Fibroblast of lung (primary cell): Measurements from ENCODE around the gene SIDT2. TPM values are rescaled to one million over a fixed set of nuclear protein-coding genes. Genes with fewer than 3 reads are reported as not detected.
A peak's percentile ranks its signal among the peaks of the same experiment; 100 is the strongest.

Experiments used
- DNase-seq, 2 donors: peaks; one replicate each; pipeline versions ENCODE4 v3.0.0 to v3.0.0-alpha.2; 2010; ENCODE audit warnings: low read depth in 2 of 2
- H2AFZ ChIP-seq: 2 replicates; pipeline ENCODE4 v1.5.1; 2012; ENCODE audit warnings: low read length, control low read depth, inconsistent platforms
- H3K27ac ChIP-seq: 2 replicates; pipeline ENCODE4 v1.5.1; 2011; ENCODE audit warnings: low read length, control low read depth; ENCODE audit not compliant: insufficient read depth
- H3K27me3 ChIP-seq: 2 replicates; pipeline ENCODE4 v1.5.1; 2011; ENCODE audit warnings: mild to moderate bottlenecking, low read length; ENCODE audit not compliant: control insufficient read depth, insufficient read depth
- H3K36me3 ChIP-seq: 2 replicates; pipeline ENCODE4 v1.5.1; 2011; ENCODE audit warnings: low read length; ENCODE audit not compliant: control insufficient read depth, insufficient read depth
- H3K4me1 ChIP-seq: 2 replicates; pipeline ENCODE4 v1.5.1; 2011; ENCODE audit warnings: low read length; ENCODE audit not compliant: control insufficient read depth, insufficient read depth; ENCODE audit errors: extremely low read depth
- H3K4me2 ChIP-seq: 2 replicates; pipeline ENCODE4 v1.5.1; 2011; ENCODE audit warnings: low read length, control low read depth; ENCODE audit not compliant: insufficient read depth; ENCODE audit errors: extremely low read depth
- H3K4me3 ChIP-seq, 4 experiments: fragments of 200-600 bp in 1 of 4; sonication (generic) in 1 of 4; replicated peaks in 1 of 4; 2 replicates each; pipeline ENCODE4 v1.5.1; 2011 to 2016; ENCODE audit warnings: low read length in 4 of 4, low read depth in 3 of 4, mild to moderate bottlenecking in 3 of 4, control low read depth in 2 of 4, inconsistent platforms in 1 of 4, mixed read lengths in 1 of 4; ENCODE audit not compliant: insufficient read depth in 1 of 4; ENCODE audit errors: control extremely low read depth in 1 of 4
- H3K79me2 ChIP-seq: 2 replicates; pipeline ENCODE4 v1.5.1; 2012; ENCODE audit warnings: mild to moderate bottlenecking, low read length, inconsistent platforms; ENCODE audit not compliant: control insufficient read depth, insufficient read depth
- H3K9ac ChIP-seq: 2 replicates; pipeline ENCODE4 v1.5.1; 2011; ENCODE audit warnings: mild to moderate bottlenecking, low read length, control low read depth; ENCODE audit not compliant: insufficient read depth
- H3K9me3 ChIP-seq: 2 replicates; pipeline ENCODE4 v1.5.1; 2012; ENCODE audit warnings: low read depth, low read length; ENCODE audit not compliant: control insufficient read depth, insufficient read depth
- H4K20me1 ChIP-seq: 2 replicates; pipeline ENCODE4 v1.5.1; 2011; ENCODE audit warnings: low read length; ENCODE audit not compliant: control insufficient read depth, insufficient read depth; ENCODE audit errors: extremely low read depth
- CTCF ChIP-seq, 2 donors: IDR thresholded peaks in 1 of 2; conservative IDR thresholded peaks in 1 of 2; 1 replicate in 1 of 2; 2 replicates in 1 of 2; pipeline ENCODE4 v1.5.1; 2011 to 2012; ENCODE audit warnings: low read length in 2 of 2, control low read depth in 1 of 2, inconsistent platforms in 1 of 2, low read depth in 1 of 2, mild to moderate bottlenecking in 1 of 2
- EZH2 ChIP-seq: IDR thresholded peaks from 2 replicates; pipeline ENCODE4 v1.5.1; 2012; ENCODE audit warnings: low read length, control low read depth, mild to moderate bottlenecking; ENCODE audit errors: missing control alignments
- polyA plus RNA-seq, 2 donors: library from polyadenylated mRNA; depleted of rRNA in 1 of 2; stranded (reverse) in 1 of 2; unstranded in 1 of 2; fragments of >200 nt; gene quantifications; 2 replicates each; pipeline ENCODE4 v1.2.1, GENCODE V29; 2011 to 2012; ENCODE audit warnings: missing spikeins in 1 of 2
- total RNA-seq: library from RNA; depleted of rRNA; stranded (reverse); fragments of >200 nt; gene quantifications from 2 replicates; pipeline ENCODE4 v1.2.1, GENCODE V29; 2014

The SIDT2 gene
- total and polyA plus RNA-seq, 2 donors (not counting 1 experiment from before 2014, with no cell fraction given): 23.5 to 27.2 TPM

GRCh38 chr11:117166491-117166890, 12.1 kb upstream of the SIDT2 start:
- Histone ChIP-seq H3K4me1 (no peaks in the 10 kb centered on the region), H3K27me3 (no peaks in the 10 kb centered on the region), H3K79me2 (peaks cover 8% of the 10 kb centered on the region), H3K36me3 (peaks cover 15% of the 10 kb centered on the region), H4K20me1 (no peaks in the 10 kb centered on the region), H2AFZ (no peak overlapping the region), H3K4me2 (no peak overlapping the region), H3K9ac (no peak overlapping the region), H3K27ac (no peak overlapping the region), H3K9me3 (no peaks in the 10 kb centered on the region), H3K4me3 (no peak overlapping the region)
- DNase-seq: peak in 1 of 2 donors; percentile 15
- TF ChIP-seq EZH2 (no peak), CTCF (conservative IDR thresholded peaks at IDR 0.05 in 1 of 2, IDR thresholded peaks at IDR 0.05 in 1 of 2; ENCODE audit: low read depth in 1 of 2, low read length in 2 of 2) (no peak)

GRCh38 chr11:117169736-117170135, 8.8 kb upstream of the SIDT2 start:
- H3K4me3 ChIP-seq: no peak overlapping the region
- peaks cover 10% of the 10 kb centered on the region for H3K36me3 ChIP-seq
- no peak overlapping the region for H3K9ac ChIP-seq
- no peak overlapping the region for H3K27ac ChIP-seq
- H3K9me3 ChIP-seq: no peaks in the 10 kb centered on the region
- peaks cover 3% of the 10 kb centered on the region for H3K79me2 ChIP-seq
- no peaks in the 10 kb centered on the region for H3K27me3 ChIP-seq
- H2AFZ ChIP-seq: no peak overlapping the region
- no peak for DNase-seq
- H3K4me1 ChIP-seq: no peaks in the 10 kb centered on the region
- TF ChIP-seq EZH2 (no peak), CTCF (conservative IDR thresholded peaks at IDR 0.05 in 1 of 2, IDR thresholded peaks at IDR 0.05 in 1 of 2; ENCODE audit: low read depth in 1 of 2, low read length in 2 of 2) (no peak)
- no peaks in the 10 kb centered on the region for H4K20me1 ChIP-seq
- no peak overlapping the region for H3K4me2 ChIP-seq

- peaks cover 3% of the 10 kb centered on the region for H3K79me2 ChIP-seq
- no peaks in the 10 kb centered on the region for H4K20me1 ChIP-seq
- H3K4me3 ChIP-seq: no peak overlapping the region
- no peak overlapping the region for H3K9ac ChIP-seq
- no peak overlapping the region for H2AFZ ChIP-seq
- H3K27me3 ChIP-seq: no peaks in the 10 kb centered on the region
- no peak overlapping the region for H3K27ac ChIP-seq
- peak in 1 of 2 donors; percentile 23 for DNase-seq
- no peak overlapping the region for H3K4me2 ChIP-seq
- H3K4me1 ChIP-seq: no peaks in the 10 kb centered on the region
- peaks cover 10% of the 10 kb centered on the region for H3K36me3 ChIP-seq
- TF ChIP-seq EZH2: no peak
- no peak for TF ChIP-seq CTCF (conservative IDR thresholded peaks at IDR 0.05 in 1 of 2, IDR thresholded peaks at IDR 0.05 in 1 of 2; ENCODE audit: low read depth in 1 of 2, low read length in 2 of 2)
- H3K9me3 ChIP-seq: no peaks in the 10 kb centered on the region
Observed at GRCh38 chr11:117170210-117170609, 8.3 kb upstream of the SIDT2 start.
